DOHH2 (cell line): ENCODE measurements around the gene CLPTM1L.

Experiments
- CTCF ChIP-seq: fragments of 200-600 bp; sonication (generic); IDR thresholded peaks from one replicate; pipeline ENCODE4 v1.5.1; 2014; ENCODE audit warnings: antibody characterized with exemption, mild to moderate bottlenecking, low read depth, low read length; ENCODE audit not compliant: poor library complexity, severe bottlenecking
- EZH2phosphoT487 ChIP-seq: fragments of 200-600 bp; sonication (generic); IDR thresholded peaks from 2 replicates; pipeline ENCODE4 v1.6.1; 2017; ENCODE audit warnings: borderline replicate concordance, mild to moderate bottlenecking, antibody characterized with exemption, low read length, moderate library complexity, mixed read lengths

GRCh38 chr5:1324301-1324700, 20.6 kb downstream of the CLPTM1L start:
- TF ChIP-seq EZH2phosphoT487, result no peak
- no peak for TF ChIP-seq CTCF
